ENCODE data around the gene AP1S2. TPM values are rescaled to one million over a fixed set of nuclear protein-coding genes. Genes with fewer than 3 reads are reported as not detected.

Gene AP1S2
- total and polyA plus RNA-seq, 2 donors from 2014 or later, result 13.7 to 28.7 TPM

- Histone ChIP-seq H3K4me1 (ENCODE audit: control insufficient read depth in 2 of 3, insufficient read depth in 2 of 3, low read depth in 1 of 3, low read length in 3 of 3) (no peaks in the 10 kb centered on the region), H3K27ac (ENCODE audit: low read depth in 2 of 2, low read length in 2 of 2) (no peak overlapping the region), H3K9me3 (ENCODE audit: control insufficient read depth in 2 of 3, insufficient read depth in 1 of 3, low read length in 3 of 3) (no peaks in the 10 kb centered on the region), H3K9ac (ENCODE audit: low read length in 3 of 3) (no peak overlapping the region), H3K36me3 (ENCODE audit: control insufficient read depth in 2 of 3, insufficient read depth in 3 of 3, low read length in 3 of 3) (no peaks in the 10 kb centered on the region), H3K4me3 (ENCODE audit: low read length in 3 of 3) (no peak overlapping the region), H3K27me3 (ENCODE audit: control insufficient read depth, insufficient read depth, low read length) (no peaks in the 10 kb centered on the region)
- DNase-seq (no peak), FAIRE-seq (no peak)
- intact Hi-C loops (cut with DNase I), result no loop called here
- TF ChIP-seq CTCF (IDR thresholded peaks at IDR 0.05; ENCODE audit: borderline replicate concordance, extremely low read depth, insufficient read depth), result no peak
Observed at GRCh38 chrX:15781961-15782699, 72.5 kb downstream of the AP1S2 start.

Other genes with a start within 250 kb of the AP1S2 start
- 30.7 TPM for gene CLTRN, start 190.0 kb downstream of the AP1S2 start, total RNA-seq
- gene CLTRN, start 190.0 kb downstream of the AP1S2 start, polyA plus RNA-seq (ENCODE audit: insufficient read depth, low read depth, low replicate concordance), result 129 TPM
- gene CA5B, start 116.5 kb downstream of the AP1S2 start, total RNA-seq, result 18.2 TPM
- 1.9 TPM for gene CA5B, start 116.5 kb downstream of the AP1S2 start, polyA plus RNA-seq (ENCODE audit: insufficient read depth, low read depth, low replicate concordance)
- gene ZRSR2, start 64.3 kb downstream of the AP1S2 start, total RNA-seq, result 15.6 TPM
- 12.8 TPM for gene ZRSR2, start 64.3 kb downstream of the AP1S2 start, polyA plus RNA-seq (ENCODE audit: insufficient read depth, low read depth, low replicate concordance)

Data from kidney (tissue), 14 donors.